Measurements from ENCODE around the gene CIB4. TPM values are rescaled to one million over a fixed set of nuclear protein-coding genes. Genes with fewer than 3 reads are reported as not detected.

CIB4 gene
- total RNA-seq, 1 donor from 2014 or later: not detected

DNA sequence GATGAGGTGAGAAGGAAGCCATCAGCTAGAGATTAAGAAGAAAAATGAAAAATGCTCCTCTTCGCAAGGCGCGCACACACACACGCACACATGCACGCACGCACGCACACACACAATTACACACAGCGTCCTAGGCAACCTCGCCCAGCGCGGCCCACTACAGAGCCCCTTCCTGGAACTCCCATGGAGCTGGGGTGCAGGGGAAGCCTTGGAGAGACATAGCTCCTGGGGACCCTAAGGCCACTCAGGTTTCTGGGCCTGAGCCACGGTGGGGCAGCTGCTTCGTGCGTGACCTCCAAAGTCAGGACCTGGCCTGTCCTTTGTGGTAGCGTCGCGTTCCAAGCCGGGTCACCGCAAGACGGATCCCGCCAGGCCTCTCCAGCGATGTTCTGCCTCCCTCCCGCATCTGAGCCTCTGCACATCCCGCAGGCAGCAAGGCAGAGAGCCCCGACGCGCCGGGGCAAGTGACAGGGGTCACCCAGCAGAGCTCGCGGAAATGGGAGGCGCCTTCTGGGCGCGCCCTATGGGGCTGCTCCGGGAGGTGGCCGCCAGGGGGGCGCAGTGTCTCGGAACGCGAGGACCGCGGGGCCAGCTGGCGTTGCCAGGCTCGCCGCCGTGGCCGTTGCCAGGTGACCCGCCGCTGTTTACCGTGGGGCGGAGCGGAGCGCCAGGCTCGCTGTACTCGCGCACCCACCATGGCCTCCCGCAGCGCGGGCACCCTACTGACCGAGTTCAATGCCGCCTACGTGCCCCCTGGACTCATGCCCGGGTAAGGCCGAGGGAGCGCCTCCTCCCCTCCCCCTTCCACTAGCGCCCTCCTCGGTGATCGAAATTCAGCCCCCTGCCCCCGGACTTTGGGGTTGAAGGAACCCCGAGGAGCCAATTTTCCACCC lies 79.0 kb downstream of the CIB4 start:
- Mint-ChIP-seq H3K4me1 (ENCODE audit: low read depth) (peaks cover 9% of the 10 kb centered on the region), H3K36me3 (ENCODE audit: low read depth) (peaks cover 2% of the 10 kb centered on the region), H3K27me3 (ENCODE audit: low read depth) (peaks cover 63% of the 10 kb centered on the region), H3K9me3 (ENCODE audit: low read depth) (no peaks in the 10 kb centered on the region), H3K27ac (ENCODE audit: unreplicated experiment) (no peak overlapping the region), H3K4me3 (ENCODE audit: unreplicated experiment) (no peak overlapping the region)
- DNase-seq (ENCODE audit: low spot score): no peak
- TF ChIP-seq, protein P1, sequence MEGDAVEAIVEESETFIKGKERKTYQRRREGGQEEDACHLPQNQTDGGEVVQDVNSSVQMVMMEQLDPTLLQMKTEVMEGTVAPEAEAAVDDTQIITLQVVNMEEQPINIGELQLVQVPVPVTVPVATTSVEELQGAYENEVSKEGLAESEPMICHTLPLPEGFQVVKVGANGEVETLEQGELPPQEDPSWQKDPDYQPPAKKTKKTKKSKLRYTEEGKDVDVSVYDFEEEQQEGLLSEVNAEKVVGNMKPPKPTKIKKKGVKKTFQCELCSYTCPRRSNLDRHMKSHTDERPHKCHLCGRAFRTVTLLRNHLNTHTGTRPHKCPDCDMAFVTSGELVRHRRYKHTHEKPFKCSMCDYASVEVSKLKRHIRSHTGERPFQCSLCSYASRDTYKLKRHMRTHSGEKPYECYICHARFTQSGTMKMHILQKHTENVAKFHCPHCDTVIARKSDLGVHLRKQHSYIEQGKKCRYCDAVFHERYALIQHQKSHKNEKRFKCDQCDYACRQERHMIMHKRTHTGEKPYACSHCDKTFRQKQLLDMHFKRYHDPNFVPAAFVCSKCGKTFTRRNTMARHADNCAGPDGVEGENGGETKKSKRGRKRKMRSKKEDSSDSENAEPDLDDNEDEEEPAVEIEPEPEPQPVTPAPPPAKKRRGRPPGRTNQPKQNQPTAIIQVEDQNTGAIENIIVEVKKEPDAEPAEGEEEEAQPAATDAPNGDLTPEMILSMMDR (IDR thresholded peaks at IDR 0.05): no peak

DNA sequence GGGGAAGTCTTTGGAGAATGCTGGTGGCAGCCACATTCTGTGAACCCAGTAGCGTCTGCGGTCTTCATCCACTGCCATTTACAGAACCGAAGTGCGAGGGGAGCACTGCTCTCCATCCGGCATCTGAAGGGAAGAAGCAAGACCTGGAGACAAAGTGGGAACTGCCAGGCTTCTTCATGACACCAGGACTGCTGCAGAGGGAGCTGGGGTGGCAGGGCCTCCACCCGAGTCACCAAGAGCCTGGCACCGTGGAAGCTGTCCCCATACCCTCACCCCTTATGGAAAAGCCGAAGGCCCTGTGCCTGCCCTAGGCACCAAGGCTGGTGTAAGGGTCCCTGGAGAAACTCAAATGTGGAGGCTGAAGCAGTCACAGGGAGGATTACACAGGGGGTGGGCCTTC lies 79.8 kb downstream of the CIB4 start:
- peaks cover 9% of the 10 kb centered on the region for H3K4me1 Mint-ChIP-seq (ENCODE audit: low read depth)
- TF ChIP-seq, protein P1 (IDR thresholded peaks at IDR 0.05): no peak
- no peak for DNase-seq (ENCODE audit: low spot score)
- H3K36me3 Mint-ChIP-seq (ENCODE audit: low read depth): peaks cover 2% of the 10 kb centered on the region
- peaks cover 60% of the 10 kb centered on the region for H3K27me3 Mint-ChIP-seq (ENCODE audit: low read depth)
- no peaks in the 10 kb centered on the region for H3K9me3 Mint-ChIP-seq (ENCODE audit: low read depth)
- H3K27ac Mint-ChIP-seq (ENCODE audit: unreplicated experiment): no peak overlapping the region
- no peak overlapping the region for H3K4me3 Mint-ChIP-seq (ENCODE audit: unreplicated experiment)

DNA sequence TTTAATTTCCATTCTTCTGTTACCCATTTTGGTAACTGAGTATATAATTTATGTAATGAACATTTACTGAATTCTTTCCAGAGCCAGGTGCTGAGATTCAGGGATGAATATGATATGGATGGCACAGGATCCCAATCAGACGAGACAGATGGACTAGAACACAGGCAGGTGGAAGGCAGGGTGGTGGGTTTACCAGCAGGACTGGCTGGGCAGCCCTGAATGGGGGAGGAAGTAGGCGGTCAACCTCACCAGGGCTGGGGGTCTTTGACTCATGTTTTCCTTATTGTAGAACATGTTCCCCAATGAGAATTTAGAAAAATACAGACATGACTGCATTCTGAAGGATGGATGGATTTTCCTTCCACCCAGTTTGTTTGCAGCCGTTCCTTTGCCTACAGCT lies 80.3 kb downstream of the CIB4 start:
- Mint-ChIP-seq H3K36me3 (ENCODE audit: low read depth) (peaks cover 2% of the 10 kb centered on the region), H3K27me3 (ENCODE audit: low read depth) (peaks cover 62% of the 10 kb centered on the region), H3K27ac (ENCODE audit: unreplicated experiment) (no peak overlapping the region), H3K9me3 (ENCODE audit: low read depth) (no peaks in the 10 kb centered on the region), H3K4me3 (ENCODE audit: unreplicated experiment) (no peak overlapping the region), H3K4me1 (ENCODE audit: low read depth) (peaks cover 9% of the 10 kb centered on the region)
- TF ChIP-seq, protein P1 (IDR thresholded peaks at IDR 0.05): no peak
- no peak for DNase-seq (ENCODE audit: low spot score)

DNA sequence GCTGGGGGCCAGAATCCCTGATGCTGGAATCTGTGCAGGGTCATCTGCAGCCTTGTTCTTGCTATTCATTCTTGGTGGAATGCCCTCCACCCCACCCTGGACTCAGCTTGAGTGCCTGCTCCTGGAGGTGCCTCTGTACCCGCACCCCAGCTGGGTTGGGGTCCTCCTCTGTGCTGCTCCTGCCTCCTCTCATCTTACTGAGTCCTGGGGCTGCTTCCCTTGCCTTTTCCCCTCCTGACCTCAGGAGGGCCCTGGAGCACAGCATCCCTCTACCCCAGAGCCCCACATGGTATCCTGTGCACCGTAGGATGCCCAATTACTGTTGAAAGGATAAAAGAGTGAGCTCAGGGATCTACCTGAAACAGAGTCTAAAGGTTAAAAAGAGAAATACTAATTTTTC lies 81.6 kb downstream of the CIB4 start:
- DNase-seq (ENCODE audit: low spot score): no peak
- Mint-ChIP-seq H3K9me3 (ENCODE audit: low read depth) (no peaks in the 10 kb centered on the region), H3K36me3 (ENCODE audit: low read depth) (peaks cover 2% of the 10 kb centered on the region), H3K27ac (ENCODE audit: unreplicated experiment) (no peak overlapping the region), H3K27me3 (ENCODE audit: low read depth) (peaks cover 53% of the 10 kb centered on the region), H3K4me1 (ENCODE audit: low read depth) (peaks cover 9% of the 10 kb centered on the region), H3K4me3 (ENCODE audit: unreplicated experiment) (no peak overlapping the region)
- TF ChIP-seq, protein P1 (IDR thresholded peaks at IDR 0.05): no peak

DNA sequence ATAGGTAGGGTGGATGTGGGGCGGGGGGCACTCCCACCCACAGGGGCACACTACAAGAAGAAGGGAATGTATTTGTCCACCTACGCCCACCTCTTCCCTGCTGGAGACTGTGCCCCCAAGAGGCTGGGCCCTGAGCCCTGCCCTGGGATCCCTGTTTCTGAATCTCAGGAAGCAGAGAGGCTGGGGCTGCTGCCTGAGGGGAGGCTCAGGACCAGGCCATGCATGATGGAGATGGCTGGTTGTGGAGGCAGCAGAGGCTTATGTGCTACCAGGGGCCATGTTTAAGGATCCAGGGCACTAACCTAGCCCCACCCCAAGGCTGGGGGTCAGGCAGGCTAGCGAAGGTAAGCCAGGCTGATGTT lies 82.1 kb downstream of the CIB4 start:
- Mint-ChIP-seq H3K4me1 (ENCODE audit: low read depth) (peaks cover 9% of the 10 kb centered on the region), H3K27me3 (ENCODE audit: low read depth) (peaks cover 53% of the 10 kb centered on the region), H3K4me3 (ENCODE audit: unreplicated experiment) (no peak overlapping the region), H3K27ac (ENCODE audit: unreplicated experiment) (no peak overlapping the region), H3K36me3 (ENCODE audit: low read depth) (peaks cover 4% of the 10 kb centered on the region), H3K9me3 (ENCODE audit: low read depth) (no peaks in the 10 kb centered on the region)
- TF ChIP-seq, protein P1 (IDR thresholded peaks at IDR 0.05): no peak
- no peak for DNase-seq (ENCODE audit: low spot score)
